Measurements from ENCODE around the gene UBQLN4. TPM values are rescaled to one million over a fixed set of nuclear protein-coding genes. Genes with fewer than 3 reads are reported as not detected.

UBQLN4 gene
- total and polyA plus RNA-seq, 9 of the 15 experiments (the other 6 are each of a cell fraction or from before 2014, with no cell fraction given), result 13.5 to 65.5 (median 37.0) TPM

- Histone ChIP-seq H3K9ac (ENCODE audit: insufficient read depth in 1 of 2, low read depth in 2 of 2, low read length in 2 of 2) (no peak overlapping the region), H2AFZ (ENCODE audit: low read depth, low read length) (no peak overlapping the region), H3K4me1 (replicated peaks in 1 of 2; ENCODE audit: control insufficient read depth in 2 of 2, insufficient read depth in 2 of 2, low read length in 2 of 2) (no peaks in the 10 kb centered on the region), H3K4me2 (ENCODE audit: insufficient read depth, low read length) (no peak overlapping the region), H3K36me3 (ENCODE audit: control insufficient read depth, insufficient read depth, low read length) (peaks cover 79% of the 10 kb centered on the region), H3K27ac (ENCODE audit: extremely low read depth, low read depth, low read length) (no peak overlapping the region), H3K79me2 (ENCODE audit: control insufficient read depth, insufficient read depth, low read length) (no peaks in the 10 kb centered on the region), H3K27me3 (ENCODE audit: control insufficient read depth in 2 of 2, insufficient read depth in 2 of 2, low read length in 2 of 2) (no peaks in the 10 kb centered on the region), H3K4me3 (no peak overlapping the region), H4K20me1 (replicated peaks; ENCODE audit: control insufficient read depth, insufficient read depth, low read length) (no peaks in the 10 kb centered on the region), H3K9me1 (ENCODE audit: control insufficient read depth, insufficient read depth, low read length) (no peaks in the 10 kb centered on the region), H3K9me3 (replicated peaks; ENCODE audit: control insufficient read depth, insufficient read depth, low read depth, low read length) (no peaks in the 10 kb centered on the region)
- ChIA-PET POLR2A (no interaction called here), CTCF (ENCODE audit: low intra/inter-chr PET ratio) (no interaction called here)
- intact Hi-C loops (cut with micrococcal nuclease), result no loop called here
- ATAC-seq (no peak), FAIRE-seq (no peak), DNase-seq (ENCODE audit: extremely low read depth in 1 of 4, low spot score in 3 of 4) (no peak)
- BruUV-seq (replicated peaks), result no TSS peak
- WGBS (ENCODE audit: insufficient coverage, low coverage, missing lambda C conversion rate), result 91% methylated on average over 4 of the region's 4 CpGs
- in situ Hi-C loops (cut with MboI), result no loop called here
- TF ChIP-seq PATZ1 (CRISPR knock-in tag; IDR thresholded peaks at IDR 0.05; ENCODE audit: borderline replicate concordance), result no peak
- no peak for TF ChIP-seq SMC3 (conservative IDR thresholded peaks at IDR 0.05; ENCODE audit: insufficient read depth, low read depth, low read length)
- TF ChIP-seq EWSR1 (IDR thresholded peaks at IDR 0.05; ENCODE audit: borderline replicate concordance, low read depth, partially characterized antibody), result no peak
- no peak for TF ChIP-seq TFAP4 (CRISPR knock-in tag; IDR thresholded peaks at IDR 0.05; ENCODE audit: borderline replicate concordance)
- no peak for TF ChIP-seq MXI1 (IDR thresholded peaks at IDR 0.05; ENCODE audit: low read depth, low read length)
- no peak for TF ChIP-seq ELF2 (CRISPR knock-in tag; IDR thresholded peaks at IDR 0.05)
- TF ChIP-seq HMG20B (CRISPR knock-in tag; IDR thresholded peaks at IDR 0.05), result no peak
- no peak for TF ChIP-seq FIP1L1 (IDR thresholded peaks at IDR 0.05; ENCODE audit: low read depth, low read length, poor library complexity, severe bottlenecking)
- no peak for TF ChIP-seq NRF1 (conservative IDR thresholded peaks at IDR 0.05 in 1 of 2, IDR thresholded peaks at IDR 0.05 in 1 of 2)
- no peak for TF ChIP-seq ZMIZ1 (IDR thresholded peaks at IDR 0.05; ENCODE audit: low read depth in 2 of 2, low read length in 2 of 2)
- no peak for TF ChIP-seq NR2C2 (CRISPR knock-in tag; IDR thresholded peaks at IDR 0.05)
- TF ChIP-seq NR2C2 (tag; IDR thresholded peaks at IDR 0.05), result no peak
- no peak for TF ChIP-seq THAP7 (CRISPR knock-in tag; IDR thresholded peaks at IDR 0.05)
- TF ChIP-seq ZKSCAN3 (CRISPR knock-in tag; IDR thresholded peaks at IDR 0.05), result no peak
- no peak for TF ChIP-seq BDP1 (IDR thresholded peaks at IDR 0.05; ENCODE audit: insufficient read depth, insufficient read length)
Observed at GRCh38 chr1:156012051-156012817, 41.4 kb downstream of the UBQLN4 start.
